ENCODE results near the gene PYGM.

- TF ChIP-seq, protein P1, sequence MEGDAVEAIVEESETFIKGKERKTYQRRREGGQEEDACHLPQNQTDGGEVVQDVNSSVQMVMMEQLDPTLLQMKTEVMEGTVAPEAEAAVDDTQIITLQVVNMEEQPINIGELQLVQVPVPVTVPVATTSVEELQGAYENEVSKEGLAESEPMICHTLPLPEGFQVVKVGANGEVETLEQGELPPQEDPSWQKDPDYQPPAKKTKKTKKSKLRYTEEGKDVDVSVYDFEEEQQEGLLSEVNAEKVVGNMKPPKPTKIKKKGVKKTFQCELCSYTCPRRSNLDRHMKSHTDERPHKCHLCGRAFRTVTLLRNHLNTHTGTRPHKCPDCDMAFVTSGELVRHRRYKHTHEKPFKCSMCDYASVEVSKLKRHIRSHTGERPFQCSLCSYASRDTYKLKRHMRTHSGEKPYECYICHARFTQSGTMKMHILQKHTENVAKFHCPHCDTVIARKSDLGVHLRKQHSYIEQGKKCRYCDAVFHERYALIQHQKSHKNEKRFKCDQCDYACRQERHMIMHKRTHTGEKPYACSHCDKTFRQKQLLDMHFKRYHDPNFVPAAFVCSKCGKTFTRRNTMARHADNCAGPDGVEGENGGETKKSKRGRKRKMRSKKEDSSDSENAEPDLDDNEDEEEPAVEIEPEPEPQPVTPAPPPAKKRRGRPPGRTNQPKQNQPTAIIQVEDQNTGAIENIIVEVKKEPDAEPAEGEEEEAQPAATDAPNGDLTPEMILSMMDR (IDR thresholded peaks at IDR 0.05), result no peak
- no peak for TF ChIP-seq POLR2A (IDR thresholded peaks at IDR 0.05)
These were observed 38.4 kb downstream of the PYGM start for GRCh38 chr11:64721359-64721699.

Data from prostate gland (tissue), 2 donors.